ENCODE measurements around the gene CHGA.

DNA sequence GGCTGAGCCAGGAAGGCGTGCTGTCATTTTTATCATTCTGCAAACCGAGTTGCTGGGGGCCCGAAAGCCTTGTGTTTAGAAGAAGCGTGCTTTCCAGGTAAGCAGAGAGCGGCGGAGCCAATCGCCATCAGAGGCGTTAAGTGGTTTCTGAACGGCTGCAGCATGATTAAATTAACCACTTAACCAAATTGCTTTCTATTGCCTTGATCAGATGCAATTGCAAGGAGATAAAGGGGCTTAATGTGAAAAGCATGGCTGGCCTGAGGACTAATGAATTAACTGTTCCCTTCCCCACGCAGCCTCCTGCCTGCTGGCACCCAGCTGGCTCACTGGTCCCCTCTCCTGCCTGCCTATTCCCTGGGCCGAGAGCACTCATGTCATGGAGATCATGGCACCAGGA lies 36.6 kb upstream of the CHGA start:
- no peak for TF ChIP-seq SP1 (IDR thresholded peaks at IDR 0.05)
- no peak for TF ChIP-seq SP1 (CRISPR knock-in tag; IDR thresholded peaks at IDR 0.05)
- TF ChIP-seq ZNF274 (CRISPR knock-in tag; IDR thresholded peaks at IDR 0.05), result no peak
- no peak for TF ChIP-seq ARNT (IDR thresholded peaks at IDR 0.05)
- no peak for TF ChIP-seq POLR2AphosphoS5 (IDR thresholded peaks at IDR 0.05; ENCODE audit: low read depth, low read length)
- TF ChIP-seq, protein P1, sequence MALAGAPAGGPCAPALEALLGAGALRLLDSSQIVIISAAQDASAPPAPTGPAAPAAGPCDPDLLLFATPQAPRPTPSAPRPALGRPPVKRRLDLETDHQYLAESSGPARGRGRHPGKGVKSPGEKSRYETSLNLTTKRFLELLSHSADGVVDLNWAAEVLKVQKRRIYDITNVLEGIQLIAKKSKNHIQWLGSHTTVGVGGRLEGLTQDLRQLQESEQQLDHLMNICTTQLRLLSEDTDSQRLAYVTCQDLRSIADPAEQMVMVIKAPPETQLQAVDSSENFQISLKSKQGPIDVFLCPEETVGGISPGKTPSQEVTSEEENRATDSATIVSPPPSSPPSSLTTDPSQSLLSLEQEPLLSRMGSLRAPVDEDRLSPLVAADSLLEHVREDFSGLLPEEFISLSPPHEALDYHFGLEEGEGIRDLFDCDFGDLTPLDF (CRISPR knock-in tag; IDR thresholded peaks at IDR 0.05), result no peak
- TF ChIP-seq, protein P2, sequence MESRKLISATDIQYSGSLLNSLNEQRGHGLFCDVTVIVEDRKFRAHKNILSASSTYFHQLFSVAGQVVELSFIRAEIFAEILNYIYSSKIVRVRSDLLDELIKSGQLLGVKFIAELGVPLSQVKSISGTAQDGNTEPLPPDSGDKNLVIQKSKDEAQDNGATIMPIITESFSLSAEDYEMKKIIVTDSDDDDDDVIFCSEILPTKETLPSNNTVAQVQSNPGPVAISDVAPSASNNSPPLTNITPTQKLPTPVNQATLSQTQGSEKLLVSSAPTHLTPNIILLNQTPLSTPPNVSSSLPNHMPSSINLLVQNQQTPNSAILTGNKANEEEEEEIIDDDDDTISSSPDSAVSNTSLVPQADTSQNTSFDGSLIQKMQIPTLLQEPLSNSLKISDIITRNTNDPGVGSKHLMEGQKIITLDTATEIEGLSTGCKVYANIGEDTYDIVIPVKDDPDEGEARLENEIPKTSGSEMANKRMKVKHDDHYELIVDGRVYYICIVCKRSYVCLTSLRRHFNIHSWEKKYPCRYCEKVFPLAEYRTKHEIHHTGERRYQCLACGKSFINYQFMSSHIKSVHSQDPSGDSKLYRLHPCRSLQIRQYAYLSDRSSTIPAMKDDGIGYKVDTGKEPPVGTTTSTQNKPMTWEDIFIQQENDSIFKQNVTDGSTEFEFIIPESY (CRISPR knock-in tag; IDR thresholded peaks at IDR 0.05), result no peak
- no peak for TF ChIP-seq GABPA (IDR thresholded peaks at IDR 0.05; ENCODE audit: low read depth, low read length)
- no peak for TF ChIP-seq GABPA (CRISPR knock-in tag; IDR thresholded peaks at IDR 0.05; ENCODE audit: low read depth)
- TF ChIP-seq, protein P3, sequence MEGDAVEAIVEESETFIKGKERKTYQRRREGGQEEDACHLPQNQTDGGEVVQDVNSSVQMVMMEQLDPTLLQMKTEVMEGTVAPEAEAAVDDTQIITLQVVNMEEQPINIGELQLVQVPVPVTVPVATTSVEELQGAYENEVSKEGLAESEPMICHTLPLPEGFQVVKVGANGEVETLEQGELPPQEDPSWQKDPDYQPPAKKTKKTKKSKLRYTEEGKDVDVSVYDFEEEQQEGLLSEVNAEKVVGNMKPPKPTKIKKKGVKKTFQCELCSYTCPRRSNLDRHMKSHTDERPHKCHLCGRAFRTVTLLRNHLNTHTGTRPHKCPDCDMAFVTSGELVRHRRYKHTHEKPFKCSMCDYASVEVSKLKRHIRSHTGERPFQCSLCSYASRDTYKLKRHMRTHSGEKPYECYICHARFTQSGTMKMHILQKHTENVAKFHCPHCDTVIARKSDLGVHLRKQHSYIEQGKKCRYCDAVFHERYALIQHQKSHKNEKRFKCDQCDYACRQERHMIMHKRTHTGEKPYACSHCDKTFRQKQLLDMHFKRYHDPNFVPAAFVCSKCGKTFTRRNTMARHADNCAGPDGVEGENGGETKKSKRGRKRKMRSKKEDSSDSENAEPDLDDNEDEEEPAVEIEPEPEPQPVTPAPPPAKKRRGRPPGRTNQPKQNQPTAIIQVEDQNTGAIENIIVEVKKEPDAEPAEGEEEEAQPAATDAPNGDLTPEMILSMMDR (CRISPR knock-in tag; IDR thresholded peaks at IDR 0.05), result no peak
- TF ChIP-seq, protein P4, sequence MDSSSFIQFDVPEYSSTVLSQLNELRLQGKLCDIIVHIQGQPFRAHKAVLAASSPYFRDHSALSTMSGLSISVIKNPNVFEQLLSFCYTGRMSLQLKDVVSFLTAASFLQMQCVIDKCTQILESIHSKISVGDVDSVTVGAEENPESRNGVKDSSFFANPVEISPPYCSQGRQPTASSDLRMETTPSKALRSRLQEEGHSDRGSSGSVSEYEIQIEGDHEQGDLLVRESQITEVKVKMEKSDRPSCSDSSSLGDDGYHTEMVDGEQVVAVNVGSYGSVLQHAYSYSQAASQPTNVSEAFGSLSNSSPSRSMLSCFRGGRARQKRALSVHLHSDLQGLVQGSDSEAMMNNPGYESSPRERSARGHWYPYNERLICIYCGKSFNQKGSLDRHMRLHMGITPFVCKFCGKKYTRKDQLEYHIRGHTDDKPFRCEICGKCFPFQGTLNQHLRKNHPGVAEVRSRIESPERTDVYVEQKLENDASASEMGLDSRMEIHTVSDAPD (CRISPR knock-in tag; IDR thresholded peaks at IDR 0.05), result no peak
- TF ChIP-seq FOXM1 (CRISPR knock-in tag; IDR thresholded peaks at IDR 0.05), result no peak
- TF ChIP-seq SAP130 (CRISPR knock-in tag; IDR thresholded peaks at IDR 0.05; ENCODE audit: low read depth), result no peak
- no peak for TF ChIP-seq RFX3 (CRISPR knock-in tag; IDR thresholded peaks at IDR 0.05)
- TF ChIP-seq, protein P5, sequence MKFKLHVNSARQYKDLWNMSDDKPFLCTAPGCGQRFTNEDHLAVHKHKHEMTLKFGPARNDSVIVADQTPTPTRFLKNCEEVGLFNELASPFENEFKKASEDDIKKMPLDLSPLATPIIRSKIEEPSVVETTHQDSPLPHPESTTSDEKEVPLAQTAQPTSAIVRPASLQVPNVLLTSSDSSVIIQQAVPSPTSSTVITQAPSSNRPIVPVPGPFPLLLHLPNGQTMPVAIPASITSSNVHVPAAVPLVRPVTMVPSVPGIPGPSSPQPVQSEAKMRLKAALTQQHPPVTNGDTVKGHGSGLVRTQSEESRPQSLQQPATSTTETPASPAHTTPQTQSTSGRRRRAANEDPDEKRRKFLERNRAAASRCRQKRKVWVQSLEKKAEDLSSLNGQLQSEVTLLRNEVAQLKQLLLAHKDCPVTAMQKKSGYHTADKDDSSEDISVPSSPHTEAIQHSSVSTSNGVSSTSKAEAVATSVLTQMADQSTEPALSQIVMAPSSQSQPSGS (CRISPR knock-in tag; IDR thresholded peaks at IDR 0.05), result no peak
- TF ChIP-seq ZNF878 (CRISPR knock-in tag; IDR thresholded peaks at IDR 0.05), result no peak
